Left lung (tissue), 10 donors: ENCODE measurements around the gene SERPINB1. TPM values are rescaled to one million over a fixed set of nuclear protein-coding genes. Genes with fewer than 3 reads are reported as not detected.

Experiments used
- ATAC-seq: fragments of 200-7000 bp; cut with Tn5 transposase; one replicate; pipeline ENCODE4 v1.9.1; 2020; ENCODE audit warnings: moderate library complexity
- DNase-seq, 4 donors: peaks; one replicate each; pipeline ENCODE4 v3.0.0-alpha.2; 2013 to 2020
- H3K27ac ChIP-seq, 2 donors: fragments of 200-600 bp; sonication (generic) in 1 of 2; one replicate each; pipeline versions ENCODE4 v1.5.0 to v1.8.0; 2020 to 2021
- H3K27me3 ChIP-seq, 2 donors: fragments of 200-600 bp; sonication (generic) in 1 of 2; one replicate each; pipeline versions ENCODE4 v1.5.0 to v1.8.0; 2020 to 2021
- H3K36me3 ChIP-seq, 2 donors: fragments of 200-600 bp; sonication (generic) in 1 of 2; one replicate each; pipeline versions ENCODE4 v1.5.0 to v1.8.0; 2020 to 2021
- H3K4me1 ChIP-seq, 2 donors: fragments of 200-600 bp; one replicate each; pipeline ENCODE4 v1.8.0; 2021
- H3K4me3 ChIP-seq, 2 donors: fragments of 200-600 bp; sonication (generic) in 1 of 2; one replicate each; pipeline versions ENCODE4 v1.5.0 to v1.8.0; 2020 to 2021; ENCODE audit warnings: mild to moderate bottlenecking in 1 of 2
- H3K9me3 ChIP-seq, 2 donors: fragments of 200-600 bp; sonication (generic) in 1 of 2; one replicate each; pipeline versions ENCODE4 v1.5.0 to v1.8.0; 2020 to 2021
- CTCF ChIP-seq, 2 donors: fragments of 200-600 bp; sonication (generic) in 1 of 2; IDR thresholded peaks; one replicate each; pipeline versions ENCODE4 v1.5.0 to v1.8.0; 2021; ENCODE audit warnings: antibody characterized with exemption in 2 of 2
- intact Hi-C, 2 donors: fragments of 100-400 bp; cut with DNase I; formaldehyde crosslinking; loops; one replicate each; pipeline versions ENCODE4 v1.11.2 to v1.14.2; 2022
- polyA plus RNA-seq, 6 donors: library from polyadenylated mRNA; unstranded; fragments of 120-200 nt; gene quantifications; one replicate each; pipeline ENCODE4 v1.2.1, GENCODE V29; 2013; ENCODE audit not compliant: insufficient read length in 6 of 6
- total RNA-seq, 2 donors: library from RNA; stranded (reverse); fragmentation: NEBNext Ultra II Directional; extraction: Animal tissue kit (Norgen Biotek cat#: 25700); gene quantifications; one replicate each; pipeline ENCODE4 v1.2.1, GENCODE V29; 2021
- donor health status: DM: no; HTN: yes; CAD: no.
- donor health status: DM: no; HTN: no; CAD: no.

Gene SERPINB1
- total and polyA plus RNA-seq, 8 donors = 26.8 to 121 (median 30.5) TPM

DNA sequence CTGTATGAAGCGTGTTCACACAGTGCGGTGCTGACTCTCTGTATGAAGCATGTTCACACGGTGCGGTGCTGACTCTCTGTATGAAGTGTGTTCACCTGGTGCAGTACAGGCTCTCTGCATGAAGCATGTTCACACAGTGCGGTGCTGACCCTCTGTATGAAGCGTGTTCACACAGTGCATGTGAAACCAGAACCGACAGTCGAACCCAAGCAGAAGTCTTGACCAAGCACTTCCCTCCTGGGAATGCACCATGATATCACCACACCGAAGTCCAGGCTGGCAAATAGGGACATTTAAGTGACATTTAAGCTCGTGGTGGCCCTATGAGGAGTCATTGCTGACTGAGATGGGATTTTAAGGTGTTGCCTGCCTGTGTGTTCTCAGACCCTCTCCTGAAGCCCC lies 11.3 kb upstream of the SERPINB1 start:
- Histone ChIP-seq H3K27ac (peak overlapping the region in 1 of 2 donors; percentile 97), H3K4me3 (no peak overlapping the region), H3K36me3 (no peaks in the 10 kb centered on the region), H3K27me3 (no peaks in the 10 kb centered on the region), H3K4me1 (peaks cover 18 to 87% of the 10 kb centered on the region in 2 donors), H3K9me3 (no peaks in the 10 kb centered on the region)
- ATAC-seq (no peak), DNase-seq (no peak)
- intact Hi-C loops = no loop called here
- no peak for TF ChIP-seq CTCF (IDR thresholded peaks at IDR 0.05)

DNA sequence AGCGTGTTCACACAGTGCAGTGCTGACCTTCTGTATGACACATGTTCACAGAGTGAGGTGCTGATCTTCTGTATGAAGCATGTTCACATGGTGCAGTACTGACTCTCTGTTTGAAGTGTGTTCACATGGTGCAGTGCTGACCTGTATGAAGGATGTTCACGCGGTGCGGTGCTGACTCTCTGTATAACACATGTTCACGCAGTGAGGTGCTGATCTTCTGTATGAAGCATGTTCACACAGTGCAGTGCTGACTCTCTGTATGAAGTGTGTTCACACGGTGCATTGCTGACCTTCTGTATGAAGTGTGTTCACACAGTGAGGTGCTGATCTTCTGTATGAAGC lies 10.8 kb upstream of the SERPINB1 start:
- H3K4me1 ChIP-seq = peaks cover 14 to 83% of the 10 kb centered on the region in 2 donors
- H3K9me3 ChIP-seq = no peaks in the 10 kb centered on the region
- no peak for TF ChIP-seq CTCF (IDR thresholded peaks at IDR 0.05)
- intact Hi-C loops = no loop called here
- ATAC-seq = no peak
- H3K27me3 ChIP-seq = no peaks in the 10 kb centered on the region
- no peak overlapping the region for H3K27ac ChIP-seq
- no peak overlapping the region for H3K4me3 ChIP-seq
- DNase-seq = no peak
- no peaks in the 10 kb centered on the region for H3K36me3 ChIP-seq

DNA sequence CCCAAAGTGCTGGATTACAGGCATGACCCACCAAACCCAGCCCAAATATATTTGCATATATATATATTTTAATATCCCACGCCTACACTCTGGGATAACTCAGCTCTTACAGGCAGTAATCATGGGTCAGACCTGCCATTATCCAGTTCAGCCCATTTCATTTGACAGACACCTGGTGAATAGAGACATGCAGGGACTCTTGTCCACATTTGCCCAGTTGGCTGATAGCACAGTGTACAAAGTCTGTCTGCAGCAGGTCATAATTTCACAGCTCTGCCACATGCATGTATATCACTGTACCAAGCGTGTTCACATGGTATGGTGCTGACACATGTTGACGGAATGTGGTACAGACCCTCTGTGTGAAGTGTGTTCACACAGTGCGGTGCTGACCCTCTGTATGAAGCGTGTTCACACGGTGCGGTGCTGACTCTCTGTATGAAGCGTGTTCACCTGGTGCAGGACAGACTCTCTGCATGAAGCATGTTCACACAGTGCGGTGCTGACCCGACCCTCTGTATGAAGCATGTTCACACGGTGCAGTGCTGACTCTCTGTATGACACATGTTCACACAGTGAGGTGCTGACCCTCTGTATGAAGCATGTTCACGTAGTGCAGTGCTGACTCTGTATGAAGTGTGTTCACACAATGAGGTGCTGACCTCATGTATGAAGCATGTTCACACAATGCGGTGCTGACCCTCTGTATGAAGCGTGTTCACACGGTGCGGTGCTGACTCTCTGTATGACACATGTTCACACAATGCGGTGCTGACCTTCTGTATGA lies 10.3 kb upstream of the SERPINB1 start:
- Histone ChIP-seq H3K27me3 (no peaks in the 10 kb centered on the region), H3K4me3 (no peak overlapping the region), H3K36me3 (no peaks in the 10 kb centered on the region), H3K9me3 (no peaks in the 10 kb centered on the region), H3K4me1 (peaks cover 10 to 81% of the 10 kb centered on the region in 2 donors), H3K27ac (peak overlapping the region in 1 of 2 donors; percentile 46)
- intact Hi-C loops = no loop called here
- no peak for TF ChIP-seq CTCF (IDR thresholded peaks at IDR 0.05)
- no peak for ATAC-seq
- DNase-seq = no peak

GRCh38 chr6:2850538-2851113 lies 9.0 kb upstream of the SERPINB1 start:
- no peak overlapping the region for H3K4me3 ChIP-seq
- peak overlapping the region in 1 of 2 donors; percentile 46 for H3K27ac ChIP-seq
- no peaks in the 10 kb centered on the region for H3K27me3 ChIP-seq
- DNase-seq (no peak), ATAC-seq (peak; percentile 32)
- intact Hi-C loops = no loop called here
- no peaks in the 10 kb centered on the region for H3K36me3 ChIP-seq
- no peaks in the 10 kb centered on the region for H3K9me3 ChIP-seq
- H3K4me1 ChIP-seq = peaks cover 9 to 81% of the 10 kb centered on the region in 2 donors
- no peak for TF ChIP-seq CTCF (IDR thresholded peaks at IDR 0.05)

DNA sequence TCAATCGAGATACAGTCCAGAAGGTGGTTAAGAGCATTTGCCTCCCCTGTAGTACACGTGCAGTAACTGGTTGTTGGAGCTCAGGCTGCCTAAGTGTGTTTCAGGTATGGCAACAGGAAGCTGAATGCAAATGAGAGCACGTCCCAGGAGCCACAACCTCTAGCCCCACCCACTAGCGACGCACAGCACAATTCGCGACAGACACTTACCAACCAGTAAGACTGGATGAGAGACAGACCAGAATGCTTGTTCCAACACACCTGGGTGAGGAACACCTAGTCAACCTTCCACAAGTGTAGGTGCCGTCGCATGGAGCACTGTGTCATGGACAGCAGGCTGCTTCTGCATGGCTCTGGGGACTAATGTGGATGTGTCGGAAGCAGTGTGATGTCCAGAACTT lies 7.2 kb upstream of the SERPINB1 start:
- intact Hi-C loops = loop anchor here in 1 of 2 donors (10.0 kb wide), 1 partner anchor 206 kb away; no protein-coding TSS in a partner anchor
- H3K4me1 ChIP-seq = peaks cover 9 to 71% of the 10 kb centered on the region in 2 donors
- no peaks in the 10 kb centered on the region for H3K27me3 ChIP-seq
- H3K9me3 ChIP-seq = no peaks in the 10 kb centered on the region
- DNase-seq (no peak), ATAC-seq (peak; percentile 22)
- no peaks in the 10 kb centered on the region for H3K36me3 ChIP-seq
- TF ChIP-seq CTCF (IDR thresholded peaks at IDR 0.05) = no peak
- no peak overlapping the region for H3K4me3 ChIP-seq
- H3K27ac ChIP-seq = no peak overlapping the region
